Endothelial cell of umbilical vein (primary cell): Measurements from ENCODE around the gene KDM3B. TPM values are rescaled to one million over a fixed set of nuclear protein-coding genes. Genes with fewer than 3 reads are reported as not detected.

ENCODE experiments used
- BruUV-seq: library from RNA; stranded (reverse); fragments of 400-500 nt; replicated peaks from 2 replicates; lab custom pipeline; 2021; lab: Mats Ljungman, UMichigan
- CTCF ChIA-PET: fragments of 300-600, 350-600 bp; sonication (Branson Sonifier 250); formaldehyde crosslinking; loops from one replicate; lab custom pipeline; 2021; ENCODE audit warnings: antibody characterized with exemption, inconsistent platforms; lab: Charles Lee
- POLR2A ChIA-PET: fragments of 300-600, 350-600 bp; sonication (Branson Sonifier 250); formaldehyde crosslinking; loops from one replicate; lab custom pipeline; 2021; ENCODE audit warnings: antibody characterized with exemption, inconsistent platforms; lab: Charles Lee
- DNase-seq: peaks from one replicate; pipeline ENCODE4 v3.0.0-alpha.2; 2011; ENCODE audit warnings: low read depth, low spot score
- FAIRE-seq: peaks from 2 replicates; lab custom pipeline; 2011; peaks lifted over from hg19 to GRCh38; lab: Jason Lieb, UNC
- H2AFZ ChIP-seq: 2 replicates; pipeline ENCODE4 v1.6.0; 2012; ENCODE audit warnings: low read depth, low read length, control low read depth, inconsistent platforms
- H3K27ac ChIP-seq: 2 replicates; pipeline ENCODE4 v1.5.1; 2011; ENCODE audit warnings: low read depth, mild to moderate bottlenecking, control low read depth, low read length, moderate library complexity; ENCODE audit not compliant: insufficient read depth
- H3K27me3 ChIP-seq, 2 experiments: 2 replicates each; pipeline versions ENCODE4 v1.6.0 to v1.6.1; 2011; ENCODE audit warnings: low read length in 2 of 2, mixed read lengths in 1 of 2; ENCODE audit not compliant: control insufficient read depth in 2 of 2, insufficient read depth in 2 of 2
- H3K36me3 ChIP-seq, 2 experiments: 2 replicates in 1 of 2; 3 replicates in 1 of 2; pipeline ENCODE4 v1.5.1; 2011; ENCODE audit warnings: low read length in 2 of 2, mild to moderate bottlenecking in 1 of 2, moderate library complexity in 1 of 2; ENCODE audit not compliant: control insufficient read depth in 2 of 2, insufficient read depth in 2 of 2; ENCODE audit errors: extremely low read depth in 1 of 2
- H3K4me1 ChIP-seq: 3 replicates; pipeline ENCODE4 v1.5.1; 2011; ENCODE audit warnings: mild to moderate bottlenecking, low read length; ENCODE audit not compliant: control insufficient read depth, insufficient read depth; ENCODE audit errors: extremely low read depth
- H3K4me2 ChIP-seq: 2 replicates; pipeline ENCODE4 v1.6.1; 2011; ENCODE audit warnings: low read length, control low read depth, mixed read lengths; ENCODE audit not compliant: insufficient read depth
- H3K4me3 ChIP-seq, 3 experiments: fragments of 200-600 bp in 1 of 3; sonication (generic), shearing (Covaris generic) in 1 of 3; replicated peaks in 1 of 3; 2 replicates each; pipeline ENCODE4 v1.5.1; 2011 to 2016; ENCODE audit warnings: control low read depth in 3 of 3, low read length in 3 of 3, mild to moderate bottlenecking in 2 of 3, inconsistent platforms in 1 of 3, low read depth in 1 of 3, moderate library complexity in 1 of 3; ENCODE audit not compliant: insufficient read depth in 1 of 3
- H3K79me2 ChIP-seq: 2 replicates; pipeline ENCODE4 v1.6.0; 2012; ENCODE audit warnings: low read length, inconsistent platforms; ENCODE audit not compliant: control insufficient read depth, insufficient read depth
- H3K9ac ChIP-seq: replicated peaks from 2 replicates; pipeline ENCODE3; 2011; ENCODE audit warnings: low read length, control low read depth; ENCODE audit not compliant: insufficient read depth; ENCODE audit errors: extremely low read depth
- H3K9me1 ChIP-seq: replicated peaks from 3 replicates; pipeline ENCODE4 v1.6.0; 2011; ENCODE audit warnings: mild to moderate bottlenecking, low read length; ENCODE audit not compliant: control insufficient read depth, insufficient read depth; ENCODE audit errors: extremely low read depth
- H3K9me3 ChIP-seq: replicated peaks from 2 replicates; pipeline ENCODE4 v1.5.1; 2012; ENCODE audit warnings: low read length, inconsistent platforms; ENCODE audit not compliant: control insufficient read depth, insufficient read depth
- H4K20me1 ChIP-seq: replicated peaks from 2 replicates; pipeline ENCODE3; 2011; ENCODE audit warnings: mild to moderate bottlenecking, low read length; ENCODE audit not compliant: control insufficient read depth, insufficient read depth; ENCODE audit errors: extremely low read depth
- CTCF ChIP-seq, 2 donors: IDR thresholded peaks; 1 replicate in 1 of 2; 2 replicates in 1 of 2; pipeline ENCODE4 v1.5.1; 2011; ENCODE audit warnings: low read length in 2 of 2, mild to moderate bottlenecking in 2 of 2, moderate library complexity in 2 of 2, control low read depth in 1 of 2, inconsistent platforms in 1 of 2, low read depth in 1 of 2; ENCODE audit not compliant: insufficient read depth in 1 of 2; ENCODE audit errors: extremely low read depth in 1 of 2
- EZH2 ChIP-seq: IDR thresholded peaks from 2 replicates; pipeline ENCODE4 v1.6.1; 2012; ENCODE audit warnings: borderline replicate concordance, low read depth, mild to moderate bottlenecking, moderate library complexity, low read length, inconsistent platforms; ENCODE audit not compliant: severe bottlenecking
- FOS ChIP-seq: IDR thresholded peaks from 2 replicates; pipeline ENCODE4 v1.6.1; 2011; ENCODE audit warnings: mild to moderate bottlenecking, low read length, moderate library complexity, borderline replicate concordance; ENCODE audit not compliant: insufficient read depth
- GATA2 ChIP-seq: IDR thresholded peaks from 2 replicates; pipeline ENCODE4 v1.7.0; 2011; ENCODE audit warnings: low read depth, mild to moderate bottlenecking, moderate library complexity, mixed read lengths, low read length; ENCODE audit not compliant: insufficient read length, insufficient read depth
- JUN ChIP-seq: IDR thresholded peaks from 2 replicates; pipeline ENCODE4 v1.6.1; 2011; ENCODE audit warnings: borderline replicate concordance, low read depth; ENCODE audit not compliant: insufficient read length, insufficient read depth
- MYC ChIP-seq: IDR thresholded peaks from one replicate; pipeline ENCODE4 v1.6.1; 2011; ENCODE audit warnings: mild to moderate bottlenecking, low read depth, low read length
- POLR2A ChIP-seq: IDR thresholded peaks from 2 replicates; pipeline ENCODE4 v1.6.1; 2012; ENCODE audit warnings: low read depth, mild to moderate bottlenecking, control low read depth, low read length
- POLR2AphosphoS5 ChIP-seq: IDR thresholded peaks from 2 replicates; pipeline ENCODE4 v1.6.1; 2012; ENCODE audit warnings: low read depth, mild to moderate bottlenecking, control low read depth, low read length, moderate library complexity; ENCODE audit not compliant: insufficient read depth
- dilution Hi-C: fragments of 300-500 bp; cut with MboI; formaldehyde crosslinking; loops from one replicate; pipeline ENCODE4 v1.15.0; 2019; ENCODE audit warnings: low sequenced_read_pairs; ENCODE audit not compliant: extremely low pct_ligation_motif_present
- intact Hi-C: fragments of 100-400 bp; cut with micrococcal nuclease; formaldehyde crosslinking; loops from one replicate; pipeline ENCODE4 v1.10.0; 2022
- polyA plus RNA-seq, 4 experiments: library from polyadenylated mRNA; depleted of rRNA in 3 of 4; stranded (reverse) in 3 of 4; unstranded in 1 of 4; fragments of >200 nt; gene quantifications; 2 replicates each; pipeline versions ENCODE4 v1.2.1 to v1.2.3, GENCODE V29; 2011 to 2012; ENCODE audit warnings: missing spikeins in 1 of 4
- total RNA-seq: library from RNA; stranded (reverse); gene quantifications from 2 replicates; pipeline ENCODE4 v1.2.3, GENCODE V29; 2021
- TF ChIP-seq, protein P1 (sequence below): IDR thresholded peaks from 2 replicates; pipeline ENCODE4 v1.6.1; 2011; ENCODE audit not compliant: insufficient read depth, insufficient read length

KDM3B gene
- total and polyA plus RNA-seq, 2 donors (not counting 3 experiments of a cell fraction or from before 2014, with no cell fraction given), result 19.0 to 55.7 TPM

DNA sequence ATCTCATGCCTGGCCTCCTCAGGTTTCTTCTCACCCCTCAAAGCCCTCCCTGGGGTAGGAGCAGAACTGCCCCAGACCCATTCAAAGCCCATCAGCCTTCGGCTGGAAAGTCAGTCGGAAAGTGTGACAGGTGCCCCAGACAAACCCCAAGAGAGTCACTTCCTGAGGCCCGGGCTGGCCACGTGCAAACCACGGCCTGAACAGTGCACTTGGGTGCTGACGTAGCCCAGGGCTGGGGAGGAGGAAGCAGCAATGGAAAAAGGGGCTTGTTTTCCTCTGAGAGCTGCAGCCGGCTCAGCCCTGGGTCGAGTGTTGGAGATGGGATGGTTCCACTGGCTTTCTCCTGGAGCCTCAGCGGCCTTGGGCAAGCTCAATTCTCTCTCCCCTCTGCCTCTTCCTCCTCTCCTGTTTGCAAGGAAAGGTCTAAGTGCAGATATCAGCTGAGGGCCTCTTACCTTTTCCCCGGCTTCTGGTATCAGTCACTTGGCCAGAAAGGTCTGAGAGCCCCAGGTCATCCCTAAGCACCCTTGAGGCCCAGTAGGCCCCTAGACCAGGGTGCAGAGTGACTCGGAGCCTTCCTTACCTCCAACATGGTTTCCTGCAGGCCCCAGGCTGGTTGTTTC is 106.9 kb downstream of the KDM3B start:
- Histone ChIP-seq H3K4me1 (peaks cover 15% of the 10 kb centered on the region), H3K27me3 (no peaks in the 10 kb centered on the region), H3K4me2 (no peak overlapping the region), H3K9me3 (no peaks in the 10 kb centered on the region), H4K20me1 (no peaks in the 10 kb centered on the region), H3K36me3 (no peaks in the 10 kb centered on the region), H3K9ac (no peak overlapping the region), H3K79me2 (no peaks in the 10 kb centered on the region), H3K9me1 (no peaks in the 10 kb centered on the region), H3K4me3 (no peak overlapping the region), H3K27ac (no peak overlapping the region), H2AFZ (peak overlapping the region; percentile 11)
- dilution Hi-C loops, result no loop called here
- CTCF ChIA-PET, result interaction anchor here (1.9 to 6.1 kb wide), 2 partner anchors 41 to 44 kb away, joined by 4 to 59 read pairs; no protein-coding TSS in a partner anchor
- POLR2A ChIA-PET, result no interaction called here
- no peak for TF ChIP-seq EZH2
- TF ChIP-seq, protein P1, sequence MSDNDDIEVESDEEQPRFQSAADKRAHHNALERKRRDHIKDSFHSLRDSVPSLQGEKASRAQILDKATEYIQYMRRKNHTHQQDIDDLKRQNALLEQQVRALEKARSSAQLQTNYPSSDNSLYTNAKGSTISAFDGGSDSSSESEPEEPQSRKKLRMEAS, result peak; percentile 29
- BruUV-seq, result no TSS peak
- DNase-seq, result peak; percentile 34
- FAIRE-seq, result no peak
- intact Hi-C loops, result no loop called here

DNA sequence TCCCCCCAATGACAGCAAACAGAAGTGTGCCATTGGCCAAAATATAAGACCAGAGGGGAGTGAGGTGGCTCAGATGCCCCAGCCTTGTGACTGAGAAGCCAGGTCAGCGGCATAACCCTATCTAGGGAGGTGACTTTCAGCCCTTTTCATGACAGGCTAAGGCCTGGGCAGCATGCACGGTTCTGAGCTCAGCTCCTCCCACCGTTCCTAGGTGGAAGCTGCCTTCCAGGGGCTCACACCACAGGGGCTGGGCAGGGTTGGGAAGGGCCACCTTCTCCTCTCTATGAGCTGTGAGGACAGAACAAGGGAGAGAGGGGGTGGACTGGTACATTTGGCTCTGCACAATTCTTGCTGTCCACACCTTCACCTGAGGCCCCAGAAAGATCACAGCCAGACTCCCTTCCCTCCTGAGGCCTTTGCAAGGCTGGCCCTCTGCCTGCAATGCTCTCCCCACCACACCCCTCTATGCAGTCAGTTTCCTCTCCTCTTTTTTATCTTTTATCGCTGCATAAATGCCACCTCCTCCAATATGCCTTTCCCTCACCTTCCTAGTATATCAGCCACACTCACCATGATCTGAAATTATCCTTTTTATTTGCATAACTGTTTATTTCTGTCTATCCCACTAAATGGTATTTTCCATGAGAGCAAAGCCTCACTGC is 107.7 kb downstream of the KDM3B start:
- no peaks in the 10 kb centered on the region for H3K79me2 ChIP-seq
- TF ChIP-seq POLR2A (no peak), EZH2 (no peak), MYC (no peak), FOS (no peak), POLR2AphosphoS5 (no peak), JUN (no peak), CTCF (IDR thresholded peaks at IDR 0.05; ENCODE audit: extremely low read depth in 1 of 2, insufficient read depth in 1 of 2, low read depth in 1 of 2, low read length in 2 of 2) (no peak), GATA2 (no peak)
- TF ChIP-seq, protein P1, result no peak
- intact Hi-C loops (no loop called here), dilution Hi-C loops (no loop called here)
- POLR2A ChIA-PET, result no interaction called here
- H3K36me3 ChIP-seq, result no peaks in the 10 kb centered on the region
- H3K4me1 ChIP-seq, result peaks cover 17% of the 10 kb centered on the region
- no peak overlapping the region for H3K9ac ChIP-seq
- DNase-seq, result peak; percentile 0
- H2AFZ ChIP-seq, result no peak overlapping the region
- FAIRE-seq, result no peak
- BruUV-seq, result no TSS peak
- H4K20me1 ChIP-seq, result no peaks in the 10 kb centered on the region
- CTCF ChIA-PET, result interaction anchor here (1.9 to 6.1 kb wide), 2 partner anchors 43 kb away, joined by 13 to 59 read pairs; no protein-coding TSS in a partner anchor
- no peaks in the 10 kb centered on the region for H3K9me1 ChIP-seq
- H3K27ac ChIP-seq, result no peak overlapping the region
- no peaks in the 10 kb centered on the region for H3K9me3 ChIP-seq
- H3K4me2 ChIP-seq, result no peak overlapping the region
- H3K27me3 ChIP-seq, result no peaks in the 10 kb centered on the region
- no peak overlapping the region for H3K4me3 ChIP-seq
